Activated naive CD8-positive, alpha-beta T cell (primary cell): ENCODE measurements around the gene MPO.

ENCODE experiments used
- H3K27ac Mint-ChIP-seq: one replicate; pipeline ENCODE4 v1.8.0; 2021; ENCODE audit warnings: mixed read lengths
- H3K27me3 Mint-ChIP-seq: one replicate; pipeline ENCODE4 v1.8.0; 2021; ENCODE audit warnings: mixed read lengths
- H3K36me3 Mint-ChIP-seq: one replicate; pipeline ENCODE4 v1.8.0; 2021; ENCODE audit warnings: mixed read lengths
- H3K4me1 Mint-ChIP-seq: one replicate; pipeline ENCODE4 v1.8.0; 2021; ENCODE audit warnings: low read depth, mixed read lengths
- H3K4me3 Mint-ChIP-seq: one replicate; pipeline ENCODE4 v1.8.0; 2021; ENCODE audit warnings: mild to moderate bottlenecking, mixed read lengths
- H3K9me3 Mint-ChIP-seq: one replicate; pipeline ENCODE4 v1.8.0; 2021; ENCODE audit warnings: low read depth, mixed read lengths

MPO gene

DNA sequence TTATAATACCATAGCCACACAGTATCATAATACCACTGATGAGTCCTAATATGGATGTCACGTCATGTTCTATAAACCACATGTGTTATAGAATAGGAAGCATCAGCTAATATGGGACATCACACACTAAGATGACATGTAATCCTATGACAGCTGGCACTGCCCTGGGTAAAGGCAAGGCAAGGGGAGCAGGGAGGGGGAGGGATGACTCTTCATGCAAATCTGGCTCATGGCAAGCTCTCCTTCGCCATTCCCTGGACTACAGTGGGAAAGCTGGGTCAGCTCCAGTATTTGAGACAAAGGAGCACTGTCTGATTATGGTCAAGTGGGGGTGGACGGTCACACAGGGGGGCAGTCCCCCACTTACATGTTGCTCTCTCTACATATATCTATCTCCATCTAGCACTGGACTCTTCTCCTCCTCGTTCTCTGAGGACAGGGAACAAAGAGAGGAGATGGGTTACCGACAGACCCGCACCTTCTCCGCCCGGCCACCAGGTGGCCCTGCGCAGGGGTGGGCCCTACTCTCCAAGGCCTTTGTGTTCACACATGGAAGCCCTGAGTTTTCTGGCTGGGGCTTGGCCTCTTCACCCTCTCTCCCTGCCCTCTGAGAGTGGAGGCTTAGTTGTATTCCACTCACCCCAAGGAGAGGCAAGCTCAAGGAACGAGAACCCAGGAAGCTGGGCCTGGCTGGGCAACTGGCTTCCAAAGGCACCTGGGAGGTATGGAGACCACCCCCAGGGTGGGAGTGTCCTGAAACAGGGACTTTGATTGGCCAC lies 23.4 kb upstream of the MPO start:
- H3K9me3 Mint-ChIP-seq: no peaks in the 10 kb centered on the region
- no peak overlapping the region for H3K27ac Mint-ChIP-seq
- H3K4me3 Mint-ChIP-seq: no peak overlapping the region
- no peaks in the 10 kb centered on the region for H3K27me3 Mint-ChIP-seq
- peaks cover 2% of the 10 kb centered on the region for H3K4me1 Mint-ChIP-seq
- H3K36me3 Mint-ChIP-seq: peaks cover 5% of the 10 kb centered on the region

DNA sequence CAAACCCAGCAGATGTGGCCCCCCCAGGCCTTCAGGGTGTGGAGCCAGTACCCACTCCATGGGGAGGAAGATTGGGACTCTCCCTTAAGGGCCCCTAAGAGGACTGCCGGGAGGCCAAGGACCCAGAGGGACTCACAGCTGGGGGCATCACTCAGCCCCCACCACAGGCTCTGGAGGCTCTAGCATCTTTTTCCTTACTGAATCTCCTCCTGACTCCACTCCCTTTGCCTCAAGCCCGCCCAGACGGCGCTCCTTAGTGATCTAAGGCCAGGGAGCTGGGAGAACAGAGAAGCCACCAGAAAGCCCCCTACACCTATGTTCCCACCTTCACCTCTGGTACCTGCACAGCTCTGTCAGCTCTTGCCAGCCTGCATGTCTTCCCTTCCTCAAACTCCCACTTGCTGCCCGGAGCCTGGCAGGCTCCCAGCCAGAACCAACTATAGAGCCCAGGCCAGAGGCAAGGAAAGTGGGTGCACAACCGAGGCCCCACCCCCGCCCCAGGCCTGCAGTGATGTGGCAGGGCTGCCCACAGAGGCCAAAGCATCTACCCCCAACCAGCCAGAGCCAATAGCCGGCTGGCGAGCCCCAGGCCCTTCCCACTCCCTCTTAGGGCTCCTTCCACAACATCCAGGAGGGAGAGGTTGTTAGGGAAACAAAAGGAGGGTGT lies 22.3 kb upstream of the MPO start:
- no peak overlapping the region for H3K4me3 Mint-ChIP-seq
- no peaks in the 10 kb centered on the region for H3K27me3 Mint-ChIP-seq
- no peaks in the 10 kb centered on the region for H3K9me3 Mint-ChIP-seq
- peaks cover 2% of the 10 kb centered on the region for H3K4me1 Mint-ChIP-seq
- H3K36me3 Mint-ChIP-seq: peaks cover 5% of the 10 kb centered on the region
- H3K27ac Mint-ChIP-seq: no peak overlapping the region

GRCh38 chr17:58302171-58302918 lies 21.6 kb upstream of the MPO start:
- H3K36me3 Mint-ChIP-seq: peaks cover 4% of the 10 kb centered on the region
- H3K4me3 Mint-ChIP-seq: no peak overlapping the region
- no peaks in the 10 kb centered on the region for H3K9me3 Mint-ChIP-seq
- H3K4me1 Mint-ChIP-seq: peaks cover 2% of the 10 kb centered on the region
- H3K27ac Mint-ChIP-seq: no peak overlapping the region
- no peaks in the 10 kb centered on the region for H3K27me3 Mint-ChIP-seq

- H3K36me3 Mint-ChIP-seq: no peaks in the 10 kb centered on the region
- H3K9me3 Mint-ChIP-seq: no peaks in the 10 kb centered on the region
- H3K27ac Mint-ChIP-seq: no peak overlapping the region
- H3K4me1 Mint-ChIP-seq: peaks cover 2% of the 10 kb centered on the region
- no peaks in the 10 kb centered on the region for H3K27me3 Mint-ChIP-seq
- H3K4me3 Mint-ChIP-seq: no peak overlapping the region
Observed at GRCh38 chr17:58301504-58302150, 20.9 kb upstream of the MPO start.

GRCh38 chr17:58300336-58300735 lies 19.6 kb upstream of the MPO start:
- Mint-ChIP-seq H3K36me3 (no peaks in the 10 kb centered on the region), H3K4me1 (peaks cover 2% of the 10 kb centered on the region), H3K9me3 (no peaks in the 10 kb centered on the region), H3K27me3 (no peaks in the 10 kb centered on the region), H3K4me3 (no peak overlapping the region), H3K27ac (no peak overlapping the region)

GRCh38 chr17:58294034-58294433 lies 13.3 kb upstream of the MPO start:
- no peaks in the 10 kb centered on the region for H3K36me3 Mint-ChIP-seq
- H3K4me3 Mint-ChIP-seq: no peak overlapping the region
- no peaks in the 10 kb centered on the region for H3K4me1 Mint-ChIP-seq
- no peaks in the 10 kb centered on the region for H3K9me3 Mint-ChIP-seq
- H3K27ac Mint-ChIP-seq: no peak overlapping the region
- peaks cover 7% of the 10 kb centered on the region for H3K27me3 Mint-ChIP-seq

- no peak overlapping the region for H3K27ac Mint-ChIP-seq
- H3K4me3 Mint-ChIP-seq: no peak overlapping the region
- H3K27me3 Mint-ChIP-seq: peaks cover 14% of the 10 kb centered on the region
- H3K4me1 Mint-ChIP-seq: no peaks in the 10 kb centered on the region
- no peaks in the 10 kb centered on the region for H3K36me3 Mint-ChIP-seq
- H3K9me3 Mint-ChIP-seq: no peaks in the 10 kb centered on the region
Observed at GRCh38 chr17:58291246-58291645, 10.5 kb upstream of the MPO start.

DNA sequence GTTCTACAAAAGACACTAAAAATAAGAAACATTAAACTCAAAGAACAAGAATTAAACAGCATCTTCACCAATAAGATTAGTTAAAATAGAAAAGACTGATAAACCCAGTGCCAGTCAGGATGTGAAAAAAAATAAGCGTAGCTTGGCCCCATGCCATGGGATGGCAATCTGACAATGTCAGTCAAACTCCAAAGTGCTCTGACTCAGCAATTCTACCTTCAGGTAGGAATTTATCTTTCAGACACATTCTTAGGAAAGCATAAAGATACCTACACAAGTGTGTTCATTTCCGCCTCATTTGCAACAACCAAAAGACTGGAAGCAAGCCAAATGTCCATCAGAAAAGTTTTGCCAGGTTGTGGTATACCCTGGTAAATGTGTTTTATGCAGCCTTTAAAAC lies 9.1 kb upstream of the MPO start:
- H3K36me3 Mint-ChIP-seq: no peaks in the 10 kb centered on the region
- H3K4me3 Mint-ChIP-seq: no peak overlapping the region
- no peaks in the 10 kb centered on the region for H3K9me3 Mint-ChIP-seq
- peaks cover 14% of the 10 kb centered on the region for H3K27me3 Mint-ChIP-seq
- no peak overlapping the region for H3K27ac Mint-ChIP-seq
- H3K4me1 Mint-ChIP-seq: no peaks in the 10 kb centered on the region

DNA sequence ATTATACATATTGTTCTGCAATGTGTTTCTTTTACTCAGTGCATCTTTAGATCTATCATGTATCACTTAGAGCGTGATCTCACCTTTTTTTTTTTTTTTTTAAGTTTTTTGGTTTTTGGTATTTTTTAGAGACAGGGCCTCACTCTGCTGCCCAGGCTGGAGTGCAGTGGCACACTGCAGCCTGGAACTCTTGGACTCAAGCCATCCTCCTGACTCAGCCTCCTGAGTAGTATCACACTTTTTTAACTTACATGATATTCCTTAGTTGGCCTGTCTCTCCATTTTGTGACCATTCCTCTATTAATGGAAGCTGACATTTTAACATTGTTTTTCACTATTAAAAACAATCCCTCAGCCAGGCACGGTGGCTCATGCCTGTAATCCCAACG lies 4.7 kb upstream of the MPO start:
- no peak overlapping the region for H3K4me3 Mint-ChIP-seq
- peaks cover 11% of the 10 kb centered on the region for H3K27me3 Mint-ChIP-seq
- no peaks in the 10 kb centered on the region for H3K4me1 Mint-ChIP-seq
- H3K36me3 Mint-ChIP-seq: no peaks in the 10 kb centered on the region
- no peak overlapping the region for H3K27ac Mint-ChIP-seq
- H3K9me3 Mint-ChIP-seq: no peaks in the 10 kb centered on the region

DNA sequence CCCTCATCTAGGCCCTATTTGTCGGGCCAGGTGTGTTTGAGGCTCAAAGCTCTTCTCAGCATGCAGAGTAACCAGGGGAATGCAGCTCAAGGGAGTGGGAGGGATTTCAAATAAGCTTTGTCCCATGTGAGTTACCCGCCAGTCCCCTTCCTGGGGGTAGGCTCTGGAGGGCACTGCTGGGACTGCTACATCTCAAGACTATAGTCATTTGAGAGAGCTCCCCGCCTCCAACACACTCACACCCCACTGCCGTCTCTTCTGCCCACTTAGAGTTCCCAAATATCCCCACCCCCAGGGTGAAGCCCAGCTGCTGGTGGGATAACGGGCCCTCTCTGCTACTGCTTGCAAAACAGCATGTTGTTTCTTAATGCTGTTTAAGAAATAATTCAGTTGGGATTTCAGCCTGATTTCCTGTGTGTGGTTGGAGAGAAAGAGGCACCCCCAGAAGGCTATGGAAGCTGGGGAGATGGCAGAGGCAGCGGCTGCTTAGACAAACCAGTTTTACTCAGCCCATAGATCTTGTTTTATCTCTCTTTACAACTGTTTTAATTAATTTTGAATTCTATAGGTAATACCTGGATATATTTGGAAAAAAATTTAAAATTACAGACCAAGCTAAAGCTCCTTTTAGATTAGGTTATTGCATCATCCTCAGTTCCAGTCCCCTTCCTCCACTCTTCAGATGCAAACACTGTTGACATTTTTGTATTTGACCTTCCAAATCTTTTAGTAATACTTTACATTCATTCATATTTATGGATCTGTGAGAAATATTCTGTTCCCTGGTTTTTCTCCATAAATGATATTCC lies 4.1 kb upstream of the MPO start:
- Mint-ChIP-seq H3K36me3 (no peaks in the 10 kb centered on the region), H3K27ac (no peak overlapping the region), H3K27me3 (peaks cover 11% of the 10 kb centered on the region), H3K4me1 (no peaks in the 10 kb centered on the region), H3K9me3 (no peaks in the 10 kb centered on the region), H3K4me3 (no peak overlapping the region)

DNA sequence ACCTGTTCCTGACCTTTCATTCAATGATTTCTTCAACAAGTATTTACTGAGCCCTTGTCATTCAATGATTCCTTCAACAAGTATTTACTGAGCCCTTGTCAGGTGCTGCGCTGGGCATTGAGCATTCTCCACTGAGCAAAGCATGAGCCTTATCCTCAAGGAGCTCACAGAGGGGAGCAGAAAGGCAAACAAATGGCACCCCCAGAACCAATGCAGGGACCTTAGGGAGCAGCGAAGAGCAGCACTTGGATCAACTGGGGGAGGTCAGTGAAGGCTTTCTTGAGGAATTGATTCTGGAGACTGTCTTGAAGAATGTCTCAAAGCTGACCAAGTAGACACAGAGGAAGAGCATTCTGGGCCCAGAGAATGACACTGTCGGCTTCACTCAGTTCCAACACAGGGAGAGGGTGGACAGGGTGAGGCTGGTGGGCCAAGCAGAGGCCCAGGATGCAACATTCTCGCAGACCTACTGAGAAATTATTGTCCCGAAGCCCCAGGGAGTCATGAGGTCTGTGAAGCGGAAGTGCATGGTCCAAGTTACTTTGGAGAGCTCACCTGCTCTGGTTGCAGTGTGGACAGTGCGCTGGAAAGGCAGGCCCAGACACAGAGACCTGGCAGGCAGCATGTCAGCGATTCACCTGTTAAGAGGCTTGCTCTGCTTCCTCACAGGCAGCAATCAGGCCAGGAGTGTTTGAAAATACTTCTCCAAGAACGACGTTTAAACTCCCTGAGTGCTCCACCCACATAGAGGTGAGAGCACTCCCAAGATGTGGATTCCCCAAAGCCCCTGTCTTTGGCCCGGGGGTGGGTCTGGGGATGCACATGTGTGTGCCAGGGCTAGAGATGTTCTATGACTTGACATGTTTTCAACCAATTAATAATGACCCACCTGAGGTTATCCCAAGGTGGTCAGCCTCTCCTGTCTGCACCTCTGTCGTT lies 3.2 kb upstream of the MPO start:
- H3K27ac Mint-ChIP-seq: no peak overlapping the region
- peaks cover 4% of the 10 kb centered on the region for H3K4me1 Mint-ChIP-seq
- no peaks in the 10 kb centered on the region for H3K9me3 Mint-ChIP-seq
- H3K36me3 Mint-ChIP-seq: no peaks in the 10 kb centered on the region
- H3K27me3 Mint-ChIP-seq: peaks cover 11% of the 10 kb centered on the region
- H3K4me3 Mint-ChIP-seq: no peak overlapping the region

DNA sequence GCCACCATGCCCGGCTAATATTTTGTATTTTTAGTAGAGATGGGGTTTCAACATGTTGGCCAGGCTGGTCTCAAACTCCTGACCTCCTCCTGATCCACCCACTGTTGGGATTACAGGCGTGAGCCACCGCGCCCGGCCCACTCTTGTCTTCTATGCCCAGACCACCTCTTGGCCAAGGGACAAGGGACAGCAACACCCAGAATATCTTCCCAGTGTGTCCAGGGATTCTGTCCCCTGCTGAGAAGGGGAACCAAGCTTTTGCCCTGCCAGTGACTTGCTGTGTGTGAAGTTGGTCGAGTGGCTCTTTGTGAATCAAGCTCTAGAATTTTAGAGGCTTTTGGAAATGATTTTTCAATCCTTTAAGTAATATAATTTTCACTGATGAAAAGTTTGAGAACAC lies 1.7 kb upstream of the MPO start:
- H3K27ac Mint-ChIP-seq: no peak overlapping the region
- H3K27me3 Mint-ChIP-seq: peaks cover 8% of the 10 kb centered on the region
- peaks cover 4% of the 10 kb centered on the region for H3K4me1 Mint-ChIP-seq
- no peaks in the 10 kb centered on the region for H3K9me3 Mint-ChIP-seq
- no peaks in the 10 kb centered on the region for H3K36me3 Mint-ChIP-seq
- H3K4me3 Mint-ChIP-seq: no peak overlapping the region

- H3K36me3 Mint-ChIP-seq: no peaks in the 10 kb centered on the region
- H3K4me3 Mint-ChIP-seq: no peak overlapping the region
- H3K27ac Mint-ChIP-seq: no peak overlapping the region
- peaks cover 4% of the 10 kb centered on the region for H3K4me1 Mint-ChIP-seq
- no peaks in the 10 kb centered on the region for H3K9me3 Mint-ChIP-seq
- peaks cover 8% of the 10 kb centered on the region for H3K27me3 Mint-ChIP-seq
Observed at GRCh38 chr17:58281511-58282011, 826 bp upstream of the MPO start.
